Ecto neural progenitor cell (in vitro differentiated cells): Measurements from ENCODE around the gene MEA1.

ENCODE experiments used
- DNase-seq: peaks from one replicate; pipeline ENCODE4 v3.0.0-alpha.2; 2018; ENCODE audit warnings: low spot score

MEA1 gene

GRCh38 chr6:43038727-43039126 is 25.0 kb upstream of the MEA1 start:
- DNase-seq = no peak

- no peak for DNase-seq
Measured at GRCh38 chr6:43037706-43038105, 24.0 kb upstream of the MEA1 start.

GRCh38 chr6:43037197-43037596 is 23.5 kb upstream of the MEA1 start:
- DNase-seq = no peak

- DNase-seq = no peak
Measured at GRCh38 chr6:43036712-43037111, 23.0 kb upstream of the MEA1 start.

- no peak for DNase-seq
Measured at GRCh38 chr6:43035495-43036194, 21.9 kb upstream of the MEA1 start.

- no peak for DNase-seq
Measured at GRCh38 chr6:43034190-43034525, 20.4 kb upstream of the MEA1 start.

GRCh38 chr6:43033496-43034189 is 19.9 kb upstream of the MEA1 start:
- DNase-seq = no peak

- no peak for DNase-seq
Measured at GRCh38 chr6:43032326-43032725, 18.6 kb upstream of the MEA1 start.

GRCh38 chr6:43029120-43029519 is 15.4 kb upstream of the MEA1 start:
- DNase-seq = no peak

GRCh38 chr6:43026365-43026764 is 12.6 kb upstream of the MEA1 start:
- DNase-seq = no peak

- DNase-seq = no peak
Measured at GRCh38 chr6:43024436-43024835, 10.7 kb upstream of the MEA1 start.

GRCh38 chr6:43021270-43022047 is 7.7 kb upstream of the MEA1 start, which contains the start of gene RRP36:
TSS of gene RRP36 (plus strand) at chr6:43021623. CDS start at chr6:43021655, 32 bp downstream.
- peak; percentile 86 for DNase-seq

GRCh38 chr6:43020847-43021246 is 7.1 kb upstream of the MEA1 start:
- no peak for DNase-seq

- DNase-seq = no peak
Measured at GRCh38 chr6:43020052-43020705, 6.4 kb upstream of the MEA1 start.

GRCh38 chr6:43019152-43019551 is 5.4 kb upstream of the MEA1 start:
- DNase-seq = no peak

- no peak for DNase-seq
Measured at GRCh38 chr6:43016943-43017334, 3.2 kb upstream of the MEA1 start.

- no peak for DNase-seq
Measured at GRCh38 chr6:43016176-43016942, 2.6 kb upstream of the MEA1 start.

- DNase-seq = no peak
Measured at GRCh38 chr6:43014434-43014909, 726 bp upstream of the MEA1 start.

- DNase-seq = no peak
Measured at GRCh38 chr6:43013097-43013842, 476 bp downstream of the MEA1 start.

- no peak for DNase-seq
Measured at GRCh38 chr6:43012364-43012763, 1.4 kb downstream of the MEA1 start.

GRCh38 chr6:43011207-43011606 is 2.5 kb downstream of the MEA1 start:
- no peak for DNase-seq
